Stimulated activated CD8-positive, alpha-beta memory T cell treated with anti-CD3 and anti-CD28 coated beads, Interleukin-7, amount 100 ng/mL, for 1 hour (primary cell): ENCODE results near the gene KCNC1.

Experiments
- DNase-seq, 2 donors: peaks; one replicate each; pipeline ENCODE4 v3.0.0-alpha.2; 2020; ENCODE audit warnings: low read depth in 2 of 2

The KCNC1 gene

DNA sequence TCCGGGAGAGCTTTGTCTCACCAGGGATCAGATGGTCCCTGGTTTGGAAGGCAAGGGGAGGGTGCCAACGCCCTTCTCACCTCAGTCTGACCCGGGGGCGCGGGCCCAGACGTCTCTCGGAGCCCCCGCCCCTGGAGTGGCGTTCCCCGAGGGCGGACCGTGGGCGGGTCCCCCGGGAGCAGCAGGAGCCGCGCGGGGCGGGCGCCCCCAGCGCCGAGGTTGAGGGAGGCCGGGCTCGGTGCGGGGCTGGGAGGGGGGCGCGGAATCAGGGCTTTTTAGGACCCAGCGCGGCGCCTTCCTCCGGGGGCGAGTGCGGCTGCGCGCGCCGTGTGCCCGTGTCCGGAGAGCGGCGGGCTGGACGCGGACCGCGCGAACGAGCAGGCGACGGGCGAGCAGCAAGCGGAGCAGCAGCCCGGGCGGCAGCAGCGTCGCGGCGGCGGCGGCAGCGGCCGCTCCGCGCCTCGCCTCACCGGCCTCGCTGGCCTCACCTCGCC is at the start of gene KCNC1:
KCNC1 (plus strand) TSS at position 364 of the 494 bp plus-strand sequence. CDS start 1,222 bp downstream, outside the sequence.
- no peak for DNase-seq

DNA sequence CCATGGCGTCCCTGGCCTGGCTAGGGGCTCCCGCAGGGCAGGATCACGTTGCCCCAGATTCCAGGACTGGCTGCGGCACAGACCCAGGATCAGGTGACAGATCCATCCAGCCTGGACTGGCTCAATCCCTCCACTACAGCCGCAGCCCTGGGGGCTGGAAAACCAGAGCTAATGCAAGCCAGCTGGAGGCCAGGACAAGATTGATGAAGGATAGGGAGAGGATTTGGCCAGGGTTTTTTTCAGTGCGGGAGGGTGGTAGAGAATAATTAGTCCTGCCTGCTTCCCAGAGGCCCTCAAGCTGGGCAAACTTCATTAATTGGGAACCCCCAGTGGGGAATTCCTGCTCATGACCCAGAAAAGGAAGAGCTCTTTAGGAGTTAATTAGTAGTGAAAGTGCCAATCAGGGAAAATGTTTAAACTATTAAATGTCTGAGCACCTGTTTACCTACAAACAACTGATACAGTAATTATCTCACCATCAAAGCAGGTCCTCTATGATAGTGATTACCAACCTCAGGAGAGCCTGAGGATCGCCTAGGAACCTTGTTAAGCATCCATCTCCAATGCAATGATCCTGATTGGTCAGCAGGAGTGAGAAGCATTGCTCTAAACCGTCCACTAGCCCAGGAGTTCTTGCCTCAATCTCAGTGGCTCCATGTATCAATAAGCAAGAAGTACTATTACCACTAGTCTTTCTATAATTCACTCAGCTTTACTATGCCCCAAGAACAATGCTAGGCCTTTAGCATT is 48.2 kb upstream of the KCNC1 start:
- DNase-seq: no peak

DNA sequence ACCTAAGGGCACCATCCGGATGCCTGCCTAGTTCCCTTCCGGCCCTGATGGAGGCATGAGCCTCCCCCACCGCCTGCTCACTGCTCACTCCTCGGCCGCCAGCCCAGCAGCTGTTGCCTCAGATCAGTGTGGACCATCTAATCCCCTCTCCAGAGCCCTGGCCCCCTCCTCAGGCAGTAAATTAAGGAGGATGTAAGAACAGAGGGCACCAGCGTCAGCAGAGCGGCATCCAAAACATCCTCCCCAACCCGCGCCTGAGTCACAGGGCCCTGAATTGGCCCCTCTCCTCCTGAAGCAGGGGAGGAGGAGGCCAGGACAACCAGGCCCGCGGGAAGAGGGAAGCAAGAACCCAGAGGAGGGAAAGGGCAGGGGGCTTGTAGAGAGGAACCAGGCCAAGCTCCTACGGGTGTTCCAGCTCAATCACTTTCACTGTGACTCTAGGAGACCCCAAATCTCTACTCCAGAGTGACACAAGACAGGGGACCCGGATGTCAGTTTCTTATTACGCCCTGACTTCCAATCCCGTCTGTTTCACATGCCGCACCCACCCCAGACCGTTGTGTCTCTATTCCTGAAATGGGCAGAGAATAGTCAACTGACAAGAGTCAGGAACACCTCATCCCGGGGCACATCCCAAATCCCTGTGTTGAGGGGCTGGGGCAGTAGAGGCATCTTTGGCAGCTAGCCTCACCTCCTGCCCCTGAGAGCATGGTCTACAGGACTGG is 46.5 kb upstream of the KCNC1 start:
- DNase-seq: no peak

DNA sequence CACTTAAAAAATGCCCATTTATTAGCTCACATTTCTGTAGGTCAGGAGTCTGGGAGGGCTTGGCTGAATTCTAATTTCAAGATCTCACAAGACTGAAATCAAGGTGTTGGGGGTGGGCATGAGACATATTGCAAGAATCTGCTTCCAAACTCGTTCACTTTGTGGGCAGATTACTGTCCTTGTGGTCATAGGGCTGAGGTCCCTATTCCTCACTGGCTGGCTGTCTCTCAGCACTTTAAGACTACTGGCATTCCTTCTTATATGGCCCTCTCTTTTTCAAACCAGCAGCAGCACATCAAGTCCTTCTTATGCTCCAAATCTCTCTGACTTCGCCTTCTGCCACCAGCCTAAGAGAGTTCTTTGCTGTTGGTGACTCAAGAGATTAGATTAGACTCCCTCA is 43.0 kb upstream of the KCNC1 start:
- no peak for DNase-seq

DNA sequence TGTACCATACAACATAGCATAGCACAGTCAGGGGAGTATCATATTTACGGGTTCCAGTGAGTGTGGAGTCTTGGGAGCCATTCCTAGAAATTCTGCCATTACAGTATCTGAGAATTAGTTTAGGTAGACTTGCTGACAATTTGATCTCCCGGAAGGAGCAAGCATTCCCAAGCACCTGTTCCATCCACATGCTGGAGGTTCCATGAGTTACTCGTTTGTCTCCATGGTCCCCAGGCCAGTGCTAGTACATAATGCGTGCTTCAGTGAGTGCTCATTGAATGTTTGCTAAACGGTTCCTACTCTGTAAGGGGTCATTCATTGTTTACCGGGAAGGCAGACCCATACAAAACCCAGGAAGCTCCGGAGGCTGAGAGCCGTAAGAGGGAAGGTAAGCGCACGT is 42.6 kb upstream of the KCNC1 start:
- DNase-seq: no peak

DNA sequence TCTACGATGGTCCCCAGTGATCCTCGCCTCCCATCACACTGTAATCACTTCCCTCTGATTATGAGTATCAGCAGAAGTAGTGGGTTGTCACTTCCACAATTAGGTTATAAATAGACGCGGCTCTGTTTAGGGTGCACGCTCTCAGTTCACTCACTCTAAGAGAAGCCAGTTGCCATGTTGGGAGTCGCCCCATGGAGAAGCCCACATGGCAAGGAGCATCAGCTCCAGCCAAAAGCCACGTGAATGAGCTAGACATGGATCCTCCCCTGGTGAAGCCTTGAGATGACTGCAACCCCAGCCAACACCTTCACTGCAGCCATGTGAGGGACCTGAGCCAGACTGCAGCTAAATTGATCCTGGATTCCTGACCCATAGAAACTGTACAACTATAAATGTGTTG is 41.6 kb upstream of the KCNC1 start:
- no peak for DNase-seq

DNA sequence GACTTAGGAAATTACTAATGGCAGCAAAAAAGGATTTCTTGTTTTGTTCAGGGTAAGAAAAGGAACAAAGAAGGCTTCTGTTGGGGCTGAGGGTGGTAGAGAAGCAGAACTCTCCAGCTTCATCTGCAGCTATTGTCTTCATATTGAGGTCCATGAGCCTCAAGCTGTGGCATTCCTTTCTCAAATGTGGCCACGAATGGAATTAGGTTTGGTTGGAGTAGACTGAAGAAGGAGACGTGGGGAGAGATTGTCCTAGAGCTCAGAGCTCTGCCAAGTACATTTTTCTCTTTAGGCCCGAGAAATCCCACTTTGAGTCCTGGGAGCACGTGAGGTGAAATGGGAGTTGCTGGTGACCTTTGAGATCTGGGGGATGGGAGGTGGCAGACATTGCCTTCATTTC is 41.0 kb upstream of the KCNC1 start:
- DNase-seq: no peak

DNA sequence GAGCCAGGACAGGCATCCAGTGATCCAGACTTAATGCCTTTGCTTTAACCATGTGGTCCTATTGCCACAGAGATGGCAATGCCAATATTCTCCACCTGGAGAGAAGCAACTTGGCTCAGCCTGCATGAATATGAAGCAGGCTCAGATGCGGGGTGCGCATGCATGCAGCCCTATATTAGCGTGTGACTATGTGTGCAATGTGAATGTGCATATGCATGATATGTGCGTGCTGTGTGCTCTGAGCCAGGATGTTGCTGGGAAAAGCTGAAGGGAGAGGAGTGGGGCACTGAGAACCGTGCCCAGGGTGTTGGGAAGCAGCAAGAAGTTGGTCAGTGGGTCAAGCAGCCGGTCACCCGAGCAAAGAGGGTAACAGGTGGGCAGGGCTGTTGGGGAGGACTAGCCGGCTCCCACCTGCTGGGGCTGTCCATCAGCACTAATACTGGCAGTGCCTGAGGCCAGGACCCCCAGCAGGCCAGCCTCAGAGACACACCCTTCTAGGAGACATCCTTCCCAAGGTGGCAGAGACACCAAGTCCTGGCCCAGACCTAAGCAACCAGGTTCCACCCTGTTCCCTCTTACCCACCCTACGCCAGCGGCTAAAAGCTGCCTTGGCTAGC is 40.0 kb upstream of the KCNC1 start:
- no peak for DNase-seq

DNA sequence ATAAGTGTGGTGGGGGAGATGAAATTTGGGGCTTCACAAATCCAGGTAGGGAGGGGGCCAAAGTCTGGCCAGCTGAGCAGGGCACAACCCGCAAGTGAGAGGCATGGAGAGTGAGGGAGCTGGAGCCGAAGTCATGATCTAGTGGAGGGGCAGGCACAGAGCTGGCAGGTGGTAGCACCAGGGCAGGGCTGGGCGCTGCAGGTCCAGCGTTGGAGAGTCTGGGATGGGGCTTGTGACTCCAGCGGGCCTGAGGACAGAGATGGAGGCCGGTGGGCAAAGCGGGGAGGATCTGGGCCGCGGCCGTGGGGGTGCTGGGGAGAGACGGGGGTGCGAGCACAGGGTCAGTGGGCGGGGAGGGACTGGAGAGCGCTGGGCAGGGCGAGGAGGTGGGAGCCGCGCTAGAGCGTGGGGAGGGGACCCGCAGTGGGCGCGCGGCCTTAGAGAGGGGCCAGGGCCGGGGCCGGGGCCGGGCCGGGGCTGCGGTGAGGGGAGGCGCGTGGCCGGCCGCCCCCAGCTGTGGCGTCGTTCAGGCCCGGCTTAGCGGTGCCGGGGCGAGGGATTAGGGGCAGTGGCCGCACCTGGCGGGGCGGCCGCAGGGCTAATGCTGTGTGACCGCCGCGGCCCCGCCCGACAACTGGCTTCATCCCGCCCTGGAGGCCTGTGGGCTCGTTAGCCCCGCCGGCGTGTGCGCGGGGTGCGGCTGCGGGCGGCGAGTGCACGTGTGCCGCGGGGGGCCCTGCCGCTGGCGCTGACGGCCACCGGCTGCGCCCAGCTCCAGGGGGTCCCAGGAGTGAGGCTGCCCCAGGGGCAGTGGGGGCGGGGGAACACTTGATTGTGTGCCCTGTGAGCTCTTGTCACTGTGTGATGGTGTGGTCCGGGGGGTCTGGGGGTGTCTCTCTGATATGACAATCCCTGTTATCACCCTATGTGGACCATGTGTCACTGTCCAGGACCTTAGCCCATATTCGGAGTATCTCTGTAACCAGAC is 38.8 kb upstream of the KCNC1 start:
- DNase-seq: no peak

DNA sequence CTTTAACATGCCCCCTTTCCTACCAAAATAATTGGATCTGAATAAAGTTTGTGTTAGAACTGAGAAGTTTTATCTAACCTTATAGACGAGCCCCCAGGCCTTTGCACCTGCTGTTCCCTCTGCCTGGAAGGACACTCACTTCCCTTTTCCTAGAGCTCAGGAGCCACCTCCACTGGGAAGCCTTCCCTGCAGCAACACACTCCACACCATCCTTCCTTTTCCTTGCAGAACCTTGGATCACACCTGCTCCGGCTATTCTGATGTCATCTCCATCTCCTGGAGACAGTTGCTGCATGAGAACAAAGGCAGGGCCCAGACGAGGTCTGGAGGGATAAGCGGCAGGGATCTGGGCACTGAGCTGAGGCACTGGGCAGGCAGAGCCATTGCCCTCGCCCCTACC is 37.8 kb upstream of the KCNC1 start:
- no peak for DNase-seq

DNA sequence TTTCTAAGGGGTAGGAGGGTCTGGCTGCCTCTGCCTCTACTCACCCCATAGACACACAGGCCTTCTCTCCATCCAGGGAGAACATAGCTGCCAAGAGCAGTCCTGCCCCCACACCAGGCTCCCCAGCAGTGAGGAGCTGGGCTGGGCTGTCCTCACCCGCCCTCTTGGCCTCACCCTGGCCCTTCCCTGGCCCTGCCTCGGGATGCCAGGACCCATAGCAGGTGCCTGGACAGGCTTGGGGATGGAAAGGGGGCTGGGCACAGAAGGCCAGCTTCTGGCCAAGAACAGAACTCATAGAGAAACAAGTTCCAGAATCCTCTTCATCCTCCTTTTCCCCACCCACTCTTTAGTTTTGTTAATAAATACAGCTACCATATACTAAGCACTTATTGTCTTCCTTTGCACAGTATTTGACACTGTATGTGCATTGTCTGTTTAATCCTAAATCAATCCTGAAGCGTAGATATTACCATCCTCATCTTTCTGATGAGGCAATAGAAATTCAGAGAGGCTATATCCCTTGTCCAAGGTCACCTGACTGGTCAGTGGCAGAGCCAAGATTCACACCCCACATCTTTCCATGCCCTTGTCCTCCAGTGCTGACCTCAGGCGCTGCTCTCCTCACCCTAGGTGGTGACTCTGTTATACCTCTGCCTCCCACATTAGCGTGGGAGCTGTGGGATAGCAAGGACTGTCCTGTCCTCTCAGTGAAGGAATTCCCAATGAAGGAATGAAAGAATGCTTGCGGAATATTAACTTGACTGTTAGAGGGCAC is 37.2 kb upstream of the KCNC1 start:
- DNase-seq: no peak

DNA sequence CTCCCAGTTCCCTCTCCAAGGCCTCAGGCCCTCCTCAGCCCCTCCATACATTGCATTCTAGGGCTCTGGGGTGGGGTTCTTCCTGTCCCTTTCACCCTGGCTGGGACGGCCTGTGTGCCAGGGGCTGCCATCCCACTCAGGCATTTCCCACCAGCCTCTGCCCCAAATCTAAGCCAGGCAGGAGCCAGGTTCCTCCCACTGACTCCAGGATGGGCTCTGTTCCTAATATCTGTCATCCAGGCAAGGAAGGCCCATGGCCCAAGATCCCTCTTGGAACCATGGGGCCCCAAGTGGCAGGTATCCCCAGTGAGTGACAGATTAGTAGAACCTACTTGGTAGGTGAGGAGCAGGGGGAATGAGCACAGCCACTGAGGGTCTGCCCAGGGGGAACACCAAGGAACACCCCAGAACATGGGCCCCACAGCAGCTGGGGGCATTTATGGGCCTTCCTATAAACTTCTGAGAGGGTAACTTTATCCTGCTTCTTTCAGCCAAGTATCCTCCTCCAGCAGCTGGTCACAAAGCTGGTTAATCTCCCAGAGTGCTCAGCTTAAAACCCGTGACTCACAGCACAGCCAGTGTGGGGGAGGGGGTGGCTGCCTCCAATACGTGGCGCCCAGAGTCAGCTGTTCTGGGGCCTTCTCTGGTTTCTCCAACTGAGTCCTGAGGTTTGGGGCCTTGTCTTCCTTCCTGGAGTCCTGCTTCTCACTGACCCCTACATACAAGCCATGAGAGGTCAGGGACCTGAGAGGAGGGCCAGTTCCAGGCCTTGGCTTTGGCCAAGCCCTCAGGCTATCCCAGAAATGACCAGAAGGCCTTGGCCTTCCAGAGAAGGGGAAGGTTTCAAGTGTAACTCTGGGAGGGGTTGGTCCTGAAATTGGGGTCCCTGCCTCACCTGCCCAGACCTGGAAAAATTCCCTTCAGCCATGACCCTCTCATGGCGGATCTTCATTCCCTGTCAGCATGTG is 35.1 kb upstream of the KCNC1 start:
- no peak for DNase-seq

DNA sequence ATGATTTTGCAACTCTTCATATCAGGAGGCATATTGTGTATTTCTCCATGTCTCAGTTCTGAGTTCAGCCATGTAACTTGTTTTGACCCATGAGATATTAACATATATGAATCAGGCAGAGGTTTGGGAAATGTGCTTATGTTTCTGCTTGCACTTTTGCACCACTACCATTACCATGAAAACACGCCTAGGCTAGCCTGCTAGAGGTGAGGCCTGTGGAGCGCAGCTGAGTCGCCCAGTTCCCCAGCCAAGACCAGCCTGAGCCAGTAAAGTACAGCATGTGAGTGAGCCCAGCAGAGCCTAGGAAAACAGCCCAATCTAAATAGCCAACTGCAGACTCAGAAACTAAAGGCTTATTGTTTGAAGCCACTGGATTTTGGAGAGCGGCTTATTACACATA is 33.6 kb upstream of the KCNC1 start:
- no peak for DNase-seq

DNA sequence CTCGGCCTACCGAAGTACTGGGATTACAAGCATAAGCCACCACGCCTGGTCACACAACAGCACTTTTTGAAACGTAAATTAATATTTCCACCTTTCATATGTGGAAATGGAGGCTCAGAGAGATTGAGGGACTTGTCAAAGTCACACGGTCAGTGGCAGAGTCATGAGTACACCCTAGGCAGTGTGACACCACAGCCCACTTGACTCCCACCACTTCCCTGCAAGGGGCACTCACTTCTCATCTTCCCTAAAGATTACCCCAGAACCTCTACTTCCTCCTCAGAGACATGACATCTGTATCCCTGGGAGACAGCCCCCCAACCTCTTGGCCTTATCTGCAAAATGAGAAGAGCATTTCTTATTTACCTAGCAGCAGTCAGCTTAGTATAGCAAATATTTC is 31.7 kb upstream of the KCNC1 start:
- no peak for DNase-seq

DNA sequence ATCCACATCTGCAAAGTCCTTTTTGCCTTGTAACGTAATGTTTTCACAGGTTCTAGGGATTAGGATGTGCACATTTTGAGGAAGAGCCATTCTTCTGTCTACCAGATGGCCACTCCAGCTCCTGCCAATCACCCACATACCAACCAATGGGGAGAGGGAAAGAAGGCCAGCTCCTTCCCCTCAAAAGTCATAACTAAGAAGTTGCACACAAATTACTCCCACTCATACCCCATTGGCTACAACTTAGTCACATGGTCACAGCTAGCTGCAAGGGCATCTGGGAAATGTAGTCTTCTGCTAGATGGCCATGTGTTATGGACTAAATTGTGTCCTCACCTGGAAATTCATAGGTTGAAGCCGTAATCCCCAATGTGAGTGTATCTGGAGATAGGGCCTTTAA is 30.6 kb upstream of the KCNC1 start:
- DNase-seq: no peak

DNA sequence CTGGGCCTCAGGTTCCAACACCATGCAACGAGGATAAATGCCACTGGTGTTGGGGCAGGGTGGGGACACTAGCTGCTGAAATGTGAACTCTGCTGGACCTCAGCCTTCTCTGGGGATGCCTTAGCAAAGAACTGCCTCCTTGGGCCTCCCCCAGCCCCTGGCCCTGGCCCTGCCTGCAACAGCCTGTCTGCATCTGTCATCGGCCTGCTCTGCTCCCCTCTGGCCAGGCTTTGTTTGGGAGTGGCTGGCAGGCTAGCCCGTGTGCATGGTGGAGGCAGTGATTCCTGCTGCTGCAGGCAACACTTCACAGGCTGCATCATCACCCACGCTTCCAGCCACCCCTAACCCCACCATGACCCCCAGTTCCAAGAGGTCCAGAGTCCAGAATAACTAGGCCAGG is 26.8 kb upstream of the KCNC1 start:
- DNase-seq: no peak

DNA sequence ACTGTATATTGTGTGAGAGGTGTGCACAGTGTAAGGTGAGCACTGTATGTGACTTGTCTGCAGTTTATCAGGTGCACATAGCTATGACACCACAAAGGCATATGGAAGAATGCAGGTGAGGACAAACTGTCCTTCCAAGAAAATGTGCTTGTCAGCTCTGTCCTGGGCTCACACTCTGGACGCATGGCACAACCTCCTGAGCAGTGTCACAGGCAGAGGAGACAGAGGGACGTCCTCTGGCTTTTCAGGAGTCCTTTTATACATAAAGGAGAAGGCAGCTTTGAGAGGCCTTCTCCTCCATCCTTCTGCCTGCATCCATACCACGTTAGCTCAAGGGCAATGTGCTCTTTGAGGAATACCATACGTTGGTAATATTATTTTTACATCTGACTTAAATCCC is 22.7 kb upstream of the KCNC1 start:
- no peak for DNase-seq

DNA sequence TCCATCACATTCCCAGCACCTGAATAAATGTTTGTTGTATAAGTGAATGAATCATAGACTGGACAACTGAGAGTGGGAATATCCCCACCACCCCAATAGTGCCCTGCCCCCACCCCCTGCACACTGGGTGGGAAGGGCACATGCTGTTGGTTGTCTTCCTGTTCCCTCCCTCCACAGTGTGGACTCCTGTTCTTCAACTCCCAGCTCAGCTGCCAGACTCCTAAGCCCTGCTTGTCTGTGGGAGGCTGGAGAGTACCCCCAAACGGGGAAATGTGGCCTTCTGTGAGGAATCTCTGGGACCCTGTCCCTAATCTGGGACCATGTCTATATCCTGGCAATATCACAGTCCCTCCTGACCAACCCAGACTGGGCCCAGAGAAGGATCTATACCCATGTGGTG is 20.7 kb upstream of the KCNC1 start:
- DNase-seq: no peak

DNA sequence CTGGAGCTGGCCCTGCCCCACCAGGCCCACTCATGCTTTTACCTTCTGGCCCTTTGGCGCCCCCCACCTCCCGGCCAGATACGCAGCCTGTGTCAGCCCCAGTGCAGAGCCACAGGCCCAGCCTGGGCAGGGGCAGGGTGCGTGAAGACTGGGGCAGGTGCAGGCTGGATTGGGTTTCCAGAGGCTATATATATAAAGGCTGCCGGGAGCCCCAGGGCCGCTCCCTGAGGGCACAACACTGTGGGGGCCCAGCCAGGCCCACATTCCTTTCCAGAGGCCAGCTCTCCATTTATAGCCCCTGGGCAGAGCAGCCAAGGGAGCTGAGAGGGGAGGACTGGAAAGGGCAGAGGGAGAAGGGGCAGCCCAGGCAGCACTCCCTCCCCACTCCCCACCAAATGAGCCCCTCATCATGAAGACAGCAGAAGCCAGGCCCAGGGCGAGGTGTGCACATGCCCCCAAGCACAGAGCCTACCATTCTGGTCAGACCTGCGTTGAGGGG is 20.2 kb upstream of the KCNC1 start:
- no peak for DNase-seq

DNA sequence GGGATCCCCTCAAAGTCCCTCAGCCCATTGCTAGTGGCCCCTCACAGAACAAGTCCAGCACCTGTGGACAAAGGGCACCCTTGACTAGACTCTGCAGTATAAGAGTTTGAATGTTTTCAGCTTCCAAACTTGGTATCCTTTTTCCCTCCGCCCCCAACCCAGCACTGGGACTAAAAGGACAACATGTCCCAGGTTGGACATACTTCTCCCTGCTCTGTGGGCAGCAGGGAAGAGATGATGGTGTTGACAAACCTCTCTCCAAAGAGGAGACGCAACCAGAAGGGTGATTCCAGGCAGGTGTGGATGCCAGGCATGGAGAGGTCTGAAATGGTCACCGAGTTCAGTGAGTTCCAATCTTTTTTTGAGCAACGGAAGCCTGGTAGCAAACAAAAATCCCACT is 19.7 kb upstream of the KCNC1 start:
- DNase-seq: no peak
